ENCODE results near the gene MVD.
"Not testable (repeated sequence)": the region's sequence is repeated elsewhere in the genome, so short reads cannot be mapped to it uniquely, and the experiment has no call there.

Gene MVD

GRCh38 chr16:88622866-88623265 lies 40.0 kb downstream of the MVD start:
- DNase-seq: no peak

- DNase-seq: no peak
Observed at GRCh38 chr16:88622125-88622524, 40.8 kb downstream of the MVD start.

GRCh38 chr16:88619859-88620815 lies 42.8 kb downstream of the MVD start:
- no peak for DNase-seq

GRCh38 chr16:88618956-88619667 lies 43.8 kb downstream of the MVD start:
- no peak for DNase-seq

GRCh38 chr16:88618182-88618955 lies 44.5 kb downstream of the MVD start:
- no peak for DNase-seq

- no peak for DNase-seq
Observed at GRCh38 chr16:88617268-88618031, 45.4 kb downstream of the MVD start.

- DNase-seq: no peak
Observed at GRCh38 chr16:88616736-88617135, 46.2 kb downstream of the MVD start.

GRCh38 chr16:88616320-88616719 lies 46.6 kb downstream of the MVD start:
- no peak for DNase-seq

- DNase-seq: no peak
Observed at GRCh38 chr16:88614818-88615580, 47.9 kb downstream of the MVD start.

- DNase-seq: no peak
Observed at GRCh38 chr16:88613911-88614817, 48.7 kb downstream of the MVD start.

- DNase-seq: no peak
Observed at GRCh38 chr16:88613293-88613692, 49.6 kb downstream of the MVD start.

- DNase-seq: no peak
Observed at GRCh38 chr16:88610909-88611812, 51.7 kb downstream of the MVD start.

GRCh38 chr16:88610080-88610479 lies 52.8 kb downstream of the MVD start:
- DNase-seq: no peak

- not testable (repeated sequence) for DNase-seq
Observed at GRCh38 chr16:88609426-88609825, 53.5 kb downstream of the MVD start.

GRCh38 chr16:88608076-88608475 lies 54.8 kb downstream of the MVD start:
- DNase-seq: no peak

- DNase-seq: no peak
Observed at GRCh38 chr16:88606148-88606757, 56.6 kb downstream of the MVD start.

- DNase-seq: no peak
Observed at GRCh38 chr16:88605186-88606147, 57.4 kb downstream of the MVD start.

GRCh38 chr16:88602091-88602490 lies 60.8 kb downstream of the MVD start:
- no peak for DNase-seq
